Caco-2 (cell line): ENCODE data around the gene HPS4. TPM values are rescaled to one million over a fixed set of nuclear protein-coding genes. Genes with fewer than 3 reads are reported as not detected.

ENCODE experiments used
- BruUV-seq: library from RNA; stranded (reverse); fragments of 400-500 nt; replicated peaks from 2 replicates; lab custom pipeline; 2021; lab: Mats Ljungman, UMichigan
- CTCF ChIA-PET: fragments of 300-600 bp; sonication (Branson Sonifier 250); formaldehyde crosslinking; loops from one replicate; lab custom pipeline; 2022; ENCODE audit warnings: antibody characterized with exemption; lab: Charles Lee
- POLR2A ChIA-PET: fragments of 300-600 bp; sonication (Branson Sonifier 250); formaldehyde crosslinking; loops from one replicate; lab custom pipeline; 2022; ENCODE audit warnings: antibody characterized with exemption; lab: Charles Lee
- DNase-seq, 2 experiments: peaks; one replicate each; pipeline versions ENCODE4 v3.0.0 to v3.0.0-alpha.2; 2020 to 2022
- H3K27me3 ChIP-seq: replicated peaks from 2 replicates; pipeline ENCODE4 v1.6.0; 2011; ENCODE audit warnings: low read length; ENCODE audit not compliant: control insufficient read depth, insufficient read depth
- H3K36me3 ChIP-seq: 2 replicates; pipeline ENCODE4 v1.5.1; 2011; ENCODE audit warnings: low read length; ENCODE audit not compliant: control insufficient read depth, insufficient read depth
- H3K4me1 ChIP-seq: fragments of 250-450 bp; sonication (Bioruptor Pico); 2 replicates; pipeline ENCODE4 v1.5.1; 2020; ENCODE audit warnings: mild to moderate bottlenecking
- H3K4me3 ChIP-seq: 2 replicates; pipeline ENCODE4 v1.5.1; 2011; ENCODE audit warnings: low read depth, mild to moderate bottlenecking, control low read depth, low read length
- H3K9me3 ChIP-seq: fragments of 250-450 bp; sonication (Bioruptor Pico); 2 replicates; pipeline ENCODE4 v1.5.1; 2020; ENCODE audit warnings: mild to moderate bottlenecking, moderate library complexity
- H3K27ac Mint-ChIP-seq: one replicate; pipeline ENCODE4 v1.8.0; 2022; ENCODE audit warnings: mixed read lengths; ENCODE audit not compliant: unreplicated experiment
- H3K27me3 Mint-ChIP-seq: one replicate; pipeline ENCODE4 v1.8.0; 2022; ENCODE audit warnings: mixed read lengths; ENCODE audit not compliant: insufficient read depth, unreplicated experiment
- H3K36me3 Mint-ChIP-seq: one replicate; pipeline ENCODE4 v1.8.0; 2022; ENCODE audit warnings: mild to moderate bottlenecking, mixed read lengths; ENCODE audit not compliant: insufficient read depth, unreplicated experiment
- H3K4me1 Mint-ChIP-seq: one replicate; pipeline ENCODE4 v1.8.0; 2022; ENCODE audit warnings: low read depth, mixed read lengths; ENCODE audit not compliant: unreplicated experiment
- H3K4me3 Mint-ChIP-seq: one replicate; pipeline ENCODE4 v1.8.0; 2022; ENCODE audit warnings: mild to moderate bottlenecking, moderate library complexity, mixed read lengths; ENCODE audit not compliant: unreplicated experiment
- H3K9me3 Mint-ChIP-seq: one replicate; pipeline ENCODE4 v1.8.0; 2022; ENCODE audit warnings: mixed read lengths; ENCODE audit not compliant: unreplicated experiment
- CTCF ChIP-seq, 2 experiments: fragments of 200-600 bp in 1 of 2; IDR thresholded peaks; 1 replicate in 1 of 2; 2 replicates in 1 of 2; pipeline versions ENCODE4 v1.5.1 to v1.8.0; 2011 to 2022; ENCODE audit warnings: antibody characterized with exemption in 1 of 2, control low read depth in 1 of 2, inconsistent platforms in 1 of 2, low read depth in 1 of 2, low read length in 1 of 2, mild to moderate bottlenecking in 1 of 2, moderate library complexity in 1 of 2; ENCODE audit not compliant: insufficient read depth in 1 of 2, severe bottlenecking in 1 of 2, unreplicated experiment in 1 of 2
- intact Hi-C: fragments of 100-400 bp; cut with micrococcal nuclease; formaldehyde crosslinking; loops from one replicate; pipeline ENCODE4 v1.10.0; 2022; ENCODE audit not compliant: unreplicated experiment
- total RNA-seq: library from RNA; stranded (reverse); gene quantifications from 2 replicates; pipeline ENCODE4 v1.2.3, GENCODE V29; 2022

Gene HPS4
- total RNA-seq, 1 experiment from 2014 or later, result 35.1 TPM

- BruUV-seq, result no TSS peak
- intact Hi-C loops, result no loop called here
- H3K27ac Mint-ChIP-seq, result no peak overlapping the region
- Histone ChIP-seq H3K4me1 (peaks cover 4% of the 10 kb centered on the region; the same call in 1 of the 2 replicates), H3K36me3 (no peaks in the 10 kb centered on the region; the same call in 1 of the 2 replicates), H3K4me3 (no peak overlapping the region), H3K27me3 (no peaks in the 10 kb centered on the region), H3K9me3 (no peaks in the 10 kb centered on the region)
- CTCF ChIA-PET, result no interaction called here
- POLR2A ChIA-PET, result no interaction called here
- TF ChIP-seq CTCF (IDR thresholded peaks at IDR 0.05; ENCODE audit: insufficient read depth in 1 of 2, low read depth in 1 of 2, low read length in 1 of 2, severe bottlenecking in 1 of 2, unreplicated experiment in 1 of 2), result no peak
- peak in 1 of 2 experiments; percentile 55 for DNase-seq
- H3K36me3 Mint-ChIP-seq, result peaks cover 5% of the 10 kb centered on the region
- H3K9me3 Mint-ChIP-seq, result no peaks in the 10 kb centered on the region
- no peaks in the 10 kb centered on the region for H3K4me1 Mint-ChIP-seq
- H3K27me3 Mint-ChIP-seq, result no peaks in the 10 kb centered on the region
- no peak overlapping the region for H3K4me3 Mint-ChIP-seq
Measured at GRCh38 chr22:26524870-26525269, 41.3 kb upstream of the HPS4 start.

- Mint-ChIP-seq H3K27ac (no peak overlapping the region), H3K27me3 (no peaks in the 10 kb centered on the region), H3K4me1 (no peaks in the 10 kb centered on the region), H3K4me3 (no peak overlapping the region), H3K36me3 (peaks cover 2% of the 10 kb centered on the region), H3K9me3 (no peaks in the 10 kb centered on the region)
- POLR2A ChIA-PET, result no interaction called here
- TF ChIP-seq CTCF (IDR thresholded peaks at IDR 0.05; ENCODE audit: insufficient read depth in 1 of 2, low read depth in 1 of 2, low read length in 1 of 2, severe bottlenecking in 1 of 2, unreplicated experiment in 1 of 2), result no peak
- no peaks in the 10 kb centered on the region for H3K27me3 ChIP-seq
- peaks cover 4% of the 10 kb centered on the region; the same call in 1 of the 2 replicates for H3K4me1 ChIP-seq
- H3K9me3 ChIP-seq, result no peaks in the 10 kb centered on the region
- intact Hi-C loops, result no loop called here
- BruUV-seq, result no TSS peak
- CTCF ChIA-PET, result no interaction called here
- no peak for DNase-seq
- no peaks in the 10 kb centered on the region; the same call in 1 of the 2 replicates for H3K36me3 ChIP-seq
- no peak overlapping the region for H3K4me3 ChIP-seq
Measured at GRCh38 chr22:26522592-26522991, 39.0 kb upstream of the HPS4 start.

- Histone ChIP-seq H3K4me1 (peaks cover 4% of the 10 kb centered on the region; the same call in 1 of the 2 replicates), H3K4me3 (no peak overlapping the region), H3K27me3 (no peaks in the 10 kb centered on the region), H3K9me3 (no peaks in the 10 kb centered on the region), H3K36me3 (no peaks in the 10 kb centered on the region)
- H3K9me3 Mint-ChIP-seq, result no peaks in the 10 kb centered on the region
- no peak for TF ChIP-seq CTCF (IDR thresholded peaks at IDR 0.05; ENCODE audit: insufficient read depth in 1 of 2, low read depth in 1 of 2, low read length in 1 of 2, severe bottlenecking in 1 of 2, unreplicated experiment in 1 of 2)
- H3K4me1 Mint-ChIP-seq, result no peaks in the 10 kb centered on the region
- H3K27ac Mint-ChIP-seq, result no peak overlapping the region
- intact Hi-C loops, result no loop called here
- no peak overlapping the region for H3K4me3 Mint-ChIP-seq
- DNase-seq, result no peak
- ChIA-PET CTCF (no interaction called here), POLR2A (no interaction called here)
- H3K36me3 Mint-ChIP-seq, result no peaks in the 10 kb centered on the region
- H3K27me3 Mint-ChIP-seq, result no peaks in the 10 kb centered on the region
- no TSS peak for BruUV-seq
Measured at GRCh38 chr22:26522012-26522411, 38.4 kb upstream of the HPS4 start.
